ENCODE measurements around the gene TNFRSF19. TPM values are rescaled to one million over a fixed set of nuclear protein-coding genes. Genes with fewer than 3 reads are reported as not detected.

TNFRSF19 gene
- total and polyA plus RNA-seq, 2 of the 13 experiments (the other 11 are each of a cell fraction or from before 2014, with no cell fraction given) = 75.3 to 77.7 TPM

DNA sequence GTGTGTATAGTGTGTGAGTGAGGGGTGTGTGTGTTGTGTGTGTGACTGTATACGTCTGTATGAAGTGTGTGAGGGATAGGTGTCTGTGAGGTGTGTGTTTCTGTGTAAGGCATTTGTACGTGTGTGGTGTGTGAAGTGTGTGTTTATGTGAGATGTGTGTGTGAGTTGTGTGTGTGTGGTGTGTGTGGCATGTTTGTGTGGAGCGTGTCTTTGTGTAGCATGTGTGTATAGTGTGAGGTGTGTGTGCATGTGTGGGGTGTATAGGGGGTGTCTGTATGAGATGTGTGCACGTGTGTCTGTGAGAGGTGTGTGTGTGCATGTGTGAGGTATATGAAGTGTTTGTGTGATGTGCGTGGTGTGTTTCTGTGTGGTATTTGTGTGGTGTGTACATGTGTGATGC is 13.2 kb upstream of the TNFRSF19 start (continued):
- TF ChIP-seq ZNF646 (CRISPR knock-in tag; IDR thresholded peaks at IDR 0.05) = peak; percentile 4; the same call in 1 of the 2 replicates
- peak; percentile 38; the same call in 1 of the 2 replicates for TF ChIP-seq FOXP1 (IDR thresholded peaks at IDR 0.05)
- no peak for TF ChIP-seq FOXP1 (CRISPR knock-in tag; IDR thresholded peaks at IDR 0.05)
- 0 out of 2 replicates have a peak, but pooled peaks have one; percentile 24 for TF ChIP-seq ATM (IDR thresholded peaks at IDR 0.05; ENCODE audit: borderline replicate concordance)

- Histone ChIP-seq H3K27me3 (ENCODE audit: control insufficient read depth in 1 of 2, insufficient read depth in 2 of 2, low read length in 2 of 2) (no peaks in the 10 kb centered on the region), H4K20me1 (ENCODE audit: insufficient read depth, low read length) (no peaks in the 10 kb centered on the region), H3K4me1 (ENCODE audit: insufficient read depth, low read length) (peaks cover 77% of the 10 kb centered on the region), H3K79me2 (ENCODE audit: insufficient read depth, low read length) (no peaks in the 10 kb centered on the region), H3K36me3 (replicated peaks in 1 of 2; ENCODE audit: control insufficient read depth in 1 of 2, insufficient read depth in 2 of 2, low read length in 2 of 2) (no peaks in the 10 kb centered on the region), H2AFZ (ENCODE audit: low read length) (no peak overlapping the region), H3K9me3 (ENCODE audit: low read length) (no peaks in the 10 kb centered on the region), H3K9ac (ENCODE audit: insufficient read depth, low read depth, low read length) (no peak overlapping the region), H3K4me3 (replicated peaks in 1 of 3; ENCODE audit: insufficient read depth in 1 of 3, low read depth in 2 of 3, low read length in 3 of 3) (no peak overlapping the region), H3K27ac (ENCODE audit: extremely low read length, insufficient read depth, low read length) (peak overlapping the region; percentile 90), H3K4me2 (ENCODE audit: low read depth, low read length) (no peak overlapping the region)
- intact Hi-C loops (cut with micrococcal nuclease; ENCODE audit: unreplicated experiment) = loop anchor here (2.0 kb wide), 1 partner anchor 15 kb away; no protein-coding TSS in a partner anchor
- POLR2A ChIA-PET = no interaction called here
- 95% methylated on average over 2 of the region's 2 CpGs for WGBS (ENCODE audit: low lambda C conversion rate)
- no peak for ATAC-seq
- no peak for DNase-seq (ENCODE audit: low spot score)
- in situ Hi-C loops (cut with HindIII; ENCODE audit: extremely low pct_ligation_motif_present, low pct_unique_long_range_greater_than_20kb) = no loop called here
- no TSS peak for BruUV-seq (replicated peaks)
- CTCF ChIA-PET (ENCODE audit: low intra/inter-chr PET ratio, low total read pairs) = no interaction called here
- no peak for FAIRE-seq
- TF ChIP-seq ZNF646 (CRISPR knock-in tag; IDR thresholded peaks at IDR 0.05) = peak; percentile 69
Measured at GRCh38 chr13:23557733-23558132, 12.5 kb upstream of the TNFRSF19 start.
